KBM-7 (cell line): Measurements from ENCODE around the gene LATS1.
"Not testable (repeated sequence)": the region's sequence is repeated elsewhere in the genome, so short reads cannot be mapped to it uniquely, and the experiment has no call there.

ENCODE experiments used
- DNase-seq: peaks from one replicate; pipeline ENCODE4 v3.0.0-alpha.2; 2015
- in situ Hi-C: fragments of 300-500 bp; cut with MboI; formaldehyde crosslinking; loops from 2 replicates; pipeline ENCODE4 v1.14.3; 2020; ENCODE audit warnings: low sequenced_read_pairs, low pct_unique_long_range_greater_than_20kb, mixed read lengths

The LATS1 gene

GRCh38 chr6:149717588-149718458 lies at the start of gene LATS1:
LATS1 (minus strand) TSS chr6:149718101; CDS start chr6:149702126, 15,975 bp downstream.
- in situ Hi-C loops = no loop called here
- DNase-seq = peak; percentile 89

GRCh38 chr6:149766156-149766769 lies 48.4 kb upstream of the LATS1 start:
- in situ Hi-C loops = no loop called here
- no peak for DNase-seq

DNA sequence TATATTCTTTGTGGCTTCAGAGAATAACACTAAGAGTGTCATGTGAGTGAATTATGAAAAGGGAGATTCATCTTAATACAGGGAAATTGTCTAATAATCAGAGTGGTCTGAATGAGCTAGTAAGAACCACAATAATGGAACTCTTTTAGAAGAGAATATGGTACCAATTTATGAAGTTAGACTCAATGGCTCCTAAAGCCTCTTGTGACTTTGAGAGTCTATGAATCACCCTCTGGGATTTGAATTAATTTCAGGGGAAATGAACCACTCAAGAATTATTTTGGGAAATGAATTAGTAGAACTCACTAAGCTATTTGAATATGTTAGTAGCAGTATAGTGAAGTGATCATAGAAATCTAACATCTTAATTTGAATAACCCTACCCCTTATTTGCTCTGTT lies 46.0 kb upstream of the LATS1 start:
- in situ Hi-C loops = no loop called here
- no peak for DNase-seq

GRCh38 chr6:149761438-149761837 lies 43.5 kb upstream of the LATS1 start:
- in situ Hi-C loops = no loop called here
- peak; percentile 64 for DNase-seq

GRCh38 chr6:149756261-149756636 lies 38.3 kb upstream of the LATS1 start:
- no peak for DNase-seq
- in situ Hi-C loops = no loop called here

- in situ Hi-C loops = no loop called here
- no peak for DNase-seq
These were observed 37.7 kb upstream of the LATS1 start for GRCh38 chr6:149755300-149756260.

- no peak for DNase-seq
- in situ Hi-C loops = no loop called here
These were observed 36.6 kb upstream of the LATS1 start for GRCh38 chr6:149754548-149754947.

- DNase-seq, in situ Hi-C loops: not testable (repeated sequence)
These were observed 35.4 kb upstream of the LATS1 start for GRCh38 chr6:149753374-149753637.

- DNase-seq = no peak
- in situ Hi-C loops = no loop called here
These were observed 34.9 kb upstream of the LATS1 start for GRCh38 chr6:149752600-149753373.

DNA sequence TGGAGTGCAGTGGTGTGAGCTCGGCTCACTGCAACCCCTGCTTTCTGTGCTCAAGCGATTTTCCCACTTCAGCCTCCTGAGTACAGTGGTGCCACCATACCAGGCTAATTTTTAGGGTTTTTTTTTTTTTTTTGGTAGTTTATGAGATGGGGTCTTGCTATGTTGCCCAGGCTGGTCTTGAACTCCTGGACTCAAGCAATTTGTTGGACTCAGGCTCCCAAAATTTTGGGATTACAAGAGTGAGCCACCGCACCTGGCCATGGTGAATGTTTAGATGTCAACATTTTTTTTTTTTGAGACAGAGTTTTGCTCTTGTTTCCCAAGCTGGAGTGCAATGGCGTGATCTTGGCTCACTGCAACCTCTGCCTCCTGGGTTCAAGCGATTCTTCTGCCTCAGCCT lies 34.0 kb upstream of the LATS1 start:
- DNase-seq, in situ Hi-C loops: not testable (repeated sequence)

DNA sequence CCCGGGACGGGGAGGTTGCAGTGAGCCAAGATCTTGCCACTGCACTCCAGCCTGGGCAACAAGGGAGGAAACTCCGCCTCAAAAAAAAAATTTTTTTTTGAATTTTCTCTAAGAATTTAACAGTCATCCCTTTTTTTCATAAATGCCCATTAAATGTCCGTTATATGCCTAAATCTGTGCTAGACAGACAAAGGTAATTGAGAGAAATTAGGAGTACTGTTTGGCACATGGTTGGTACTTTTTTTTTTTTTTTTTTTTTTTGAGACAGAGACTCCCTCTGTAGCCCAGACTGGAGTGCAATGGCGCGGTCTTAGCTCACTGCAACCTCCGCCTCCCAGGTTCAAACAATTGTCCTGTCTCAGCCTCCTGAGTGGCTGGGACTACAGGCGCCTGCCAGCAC lies 33.3 kb upstream of the LATS1 start:
- DNase-seq = no peak
- in situ Hi-C loops = no loop called here

GRCh38 chr6:149750136-149750609 lies 32.3 kb upstream of the LATS1 start:
- in situ Hi-C loops = no loop called here
- peak; percentile 82 for DNase-seq

DNA sequence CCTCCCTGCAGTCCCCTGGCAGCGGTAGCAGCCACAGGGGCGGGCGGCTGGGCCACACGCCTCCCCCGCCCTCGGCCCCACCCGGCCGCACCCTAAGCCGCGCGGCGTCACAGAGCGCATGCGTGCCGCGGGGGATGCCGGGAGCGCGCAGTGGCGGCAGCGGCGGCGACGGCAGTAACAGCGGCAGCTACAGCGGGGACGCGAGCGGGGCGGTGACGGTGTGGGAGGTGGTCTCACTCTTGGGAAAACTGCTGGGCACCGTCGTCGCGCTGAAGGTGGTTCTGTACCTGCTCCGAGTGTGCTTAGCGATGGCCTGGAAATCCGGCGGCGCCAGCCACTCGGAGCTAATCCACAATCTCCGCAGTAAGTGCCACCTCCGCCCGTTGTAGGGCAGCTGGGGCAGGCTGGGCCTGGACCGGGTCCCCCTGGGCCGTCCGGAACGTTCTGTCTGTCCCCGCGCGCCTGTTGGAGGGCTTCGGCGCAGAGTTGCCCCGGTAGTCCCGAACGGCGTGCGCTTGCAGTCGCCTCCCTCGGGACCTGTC lies 31.8 kb upstream of the LATS1 start, which contains the start of gene PCMT1:
TSS of gene PCMT1 (plus strand) at position 148 of the 542 bp plus-strand sequence. CDS start at position 309, 161 bp downstream.
- DNase-seq = peak; percentile 80
- in situ Hi-C loops = no loop called here

DNA sequence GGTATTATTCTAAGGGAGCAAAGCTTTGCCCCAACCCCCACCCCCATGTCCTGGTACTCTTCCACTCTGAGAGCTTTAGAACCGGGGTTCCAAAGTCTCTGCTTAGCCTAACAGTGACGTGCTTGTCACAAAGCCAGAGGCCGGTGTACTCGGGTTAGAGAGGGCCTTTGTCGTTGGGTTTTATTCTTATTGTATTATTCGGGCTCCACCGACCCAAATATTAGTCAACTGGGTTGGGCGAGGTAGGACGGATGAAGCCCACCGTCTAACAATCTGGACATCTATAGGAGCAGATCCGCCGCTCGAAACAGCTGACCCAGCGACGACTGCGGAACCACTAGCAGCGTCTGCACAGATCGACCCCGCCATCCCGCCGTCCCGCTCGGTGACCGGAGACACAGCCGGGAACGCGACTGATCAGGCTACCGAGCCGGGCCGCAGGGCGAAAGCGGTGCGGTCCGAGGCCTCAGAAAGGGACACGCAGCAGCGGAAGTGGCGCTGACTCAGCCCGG lies 31.2 kb upstream of the LATS1 start:
- DNase-seq, in situ Hi-C loops: not testable (repeated sequence)

GRCh38 chr6:149746147-149746946 lies 28.4 kb upstream of the LATS1 start, which contains the start of gene NUP43:
NUP43 (minus strand) TSS chr6:149746529; CDS start chr6:149746495, 34 bp downstream.
- DNase-seq = peak; percentile 95
- in situ Hi-C loops = no loop called here

GRCh38 chr6:149745252-149745651 lies 27.4 kb upstream of the LATS1 start:
- in situ Hi-C loops, DNase-seq: not testable (repeated sequence)

DNA sequence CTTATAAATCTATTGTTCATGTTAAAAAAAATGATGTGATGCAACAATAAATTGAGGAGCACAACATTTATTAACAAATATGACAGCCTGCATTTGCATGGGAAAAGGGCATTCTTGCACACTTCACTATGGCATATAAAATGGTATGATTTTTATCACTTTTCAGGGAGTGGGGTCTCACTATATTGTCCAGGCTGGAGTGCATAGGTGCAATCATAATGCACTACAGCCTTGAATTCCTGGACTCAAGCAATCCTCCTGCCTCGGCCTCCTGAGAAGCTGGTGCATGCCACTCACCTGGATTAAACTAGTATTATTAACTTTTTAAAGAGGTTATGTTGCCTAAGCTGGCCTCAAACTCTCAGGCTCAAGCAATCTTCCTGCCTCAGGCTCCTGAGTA lies 17.0 kb upstream of the LATS1 start:
- in situ Hi-C loops = no loop called here
- no peak for DNase-seq
